Measurements from ENCODE around the gene HOXC10. TPM values are rescaled to one million over a fixed set of nuclear protein-coding genes. Genes with fewer than 3 reads are reported as not detected.

The HOXC10 gene
- total RNA-seq, 1 donor from 2014 or later, result 2.6 TPM

DNA sequence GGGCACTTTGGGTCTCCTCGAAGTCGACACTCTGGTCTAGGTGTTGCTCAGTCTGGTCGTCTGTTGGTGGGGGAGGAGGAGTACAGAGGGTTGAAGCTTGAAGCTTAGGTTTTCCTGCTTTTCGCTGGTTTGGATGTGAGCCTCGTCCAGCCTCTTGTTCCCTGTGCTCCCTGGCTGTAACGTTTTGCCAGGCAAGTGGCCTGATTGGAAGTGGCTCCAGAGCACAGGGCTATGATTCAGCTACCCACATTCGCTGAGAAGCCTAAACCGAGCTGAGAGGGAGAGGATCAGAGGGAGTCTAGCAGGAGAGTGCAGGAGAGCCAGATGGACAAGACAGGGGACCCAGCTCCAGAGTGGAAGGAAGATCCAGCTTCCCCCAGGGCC lies 6.1 kb downstream of the HOXC10 start:
- DNase-seq, result no peak

- no peak for DNase-seq
Observed at GRCh38 chr12:53992377-53992889, 7.5 kb downstream of the HOXC10 start.

DNA sequence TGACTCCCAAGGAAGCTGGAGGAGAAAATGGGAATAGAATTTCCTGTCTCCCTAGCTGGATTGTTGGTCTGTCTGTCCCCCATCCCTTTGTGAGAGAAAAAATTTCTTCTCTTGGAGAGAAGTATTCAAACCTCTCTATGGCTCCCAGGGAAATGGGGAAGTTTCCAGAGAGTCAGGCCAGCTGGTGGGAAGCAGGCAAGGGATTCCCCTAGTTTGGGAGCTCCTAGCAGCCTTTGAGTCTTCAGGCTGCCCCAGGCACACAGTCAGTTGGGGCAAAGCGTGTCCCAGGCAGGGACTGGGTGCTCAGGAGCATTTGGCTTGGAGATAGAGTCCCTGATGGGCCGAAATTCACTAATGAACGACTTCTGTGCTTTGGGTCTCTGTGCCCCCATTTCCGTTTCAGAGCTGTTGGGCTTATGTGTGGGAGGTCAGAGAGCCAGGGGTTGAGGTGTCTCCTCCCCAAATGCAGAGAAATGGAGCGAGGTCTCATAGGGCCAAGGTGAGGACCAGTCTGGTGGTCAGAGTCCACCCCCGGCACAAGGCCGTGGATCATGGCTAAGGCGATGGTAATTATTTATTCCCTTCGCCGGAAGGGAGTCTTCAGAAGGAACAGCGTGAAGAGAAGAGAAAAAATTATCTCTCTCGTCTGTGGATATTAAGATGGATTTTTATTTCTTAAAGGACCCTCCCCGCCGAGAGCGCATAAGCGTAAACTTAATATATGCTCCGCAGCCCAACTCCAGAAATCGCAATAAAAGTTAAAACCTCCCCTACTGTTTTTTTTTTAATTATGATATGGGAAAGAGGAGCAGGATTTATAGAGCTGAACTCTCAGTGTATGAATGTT lies 8.4 kb downstream of the HOXC10 start:
- no peak for DNase-seq

DNA sequence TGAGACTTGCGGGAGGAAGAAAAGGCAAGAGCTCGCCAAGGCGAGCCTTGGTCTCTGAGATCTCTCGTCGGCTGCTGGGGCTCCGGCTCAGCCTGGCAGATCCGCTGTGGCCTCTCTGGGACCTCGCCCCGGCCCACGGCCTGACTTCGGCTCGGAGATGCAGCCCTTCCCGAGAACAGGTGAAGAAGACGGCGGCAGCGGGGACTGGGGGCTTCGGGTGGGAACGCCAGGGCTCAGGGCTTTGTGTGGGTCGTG lies 9.0 kb downstream of the HOXC10 start:
- DNase-seq, result no peak

GRCh38 chr12:53994264-53995001 lies 9.5 kb downstream of the HOXC10 start:
- DNase-seq, result no peak

DNA sequence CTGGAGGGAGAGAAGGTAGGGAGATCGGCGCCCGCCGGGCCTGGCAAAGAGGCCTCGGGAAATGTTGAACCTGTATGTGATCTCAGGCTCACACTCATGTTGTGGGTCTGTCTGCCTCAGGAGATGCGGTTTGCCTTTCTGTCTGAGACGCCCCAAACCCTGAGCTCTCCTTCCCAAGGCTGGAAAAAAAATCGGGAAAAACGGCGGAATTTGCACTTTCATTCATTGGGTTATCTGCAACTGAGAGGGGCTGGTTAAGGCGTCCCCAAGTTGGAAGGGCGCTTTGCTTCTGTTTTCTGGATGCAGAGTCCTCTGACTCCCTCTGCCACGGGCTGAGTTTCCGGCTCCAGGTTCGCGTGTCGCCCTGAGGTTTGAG lies 10.0 kb downstream of the HOXC10 start:
- no peak for DNase-seq

DNA sequence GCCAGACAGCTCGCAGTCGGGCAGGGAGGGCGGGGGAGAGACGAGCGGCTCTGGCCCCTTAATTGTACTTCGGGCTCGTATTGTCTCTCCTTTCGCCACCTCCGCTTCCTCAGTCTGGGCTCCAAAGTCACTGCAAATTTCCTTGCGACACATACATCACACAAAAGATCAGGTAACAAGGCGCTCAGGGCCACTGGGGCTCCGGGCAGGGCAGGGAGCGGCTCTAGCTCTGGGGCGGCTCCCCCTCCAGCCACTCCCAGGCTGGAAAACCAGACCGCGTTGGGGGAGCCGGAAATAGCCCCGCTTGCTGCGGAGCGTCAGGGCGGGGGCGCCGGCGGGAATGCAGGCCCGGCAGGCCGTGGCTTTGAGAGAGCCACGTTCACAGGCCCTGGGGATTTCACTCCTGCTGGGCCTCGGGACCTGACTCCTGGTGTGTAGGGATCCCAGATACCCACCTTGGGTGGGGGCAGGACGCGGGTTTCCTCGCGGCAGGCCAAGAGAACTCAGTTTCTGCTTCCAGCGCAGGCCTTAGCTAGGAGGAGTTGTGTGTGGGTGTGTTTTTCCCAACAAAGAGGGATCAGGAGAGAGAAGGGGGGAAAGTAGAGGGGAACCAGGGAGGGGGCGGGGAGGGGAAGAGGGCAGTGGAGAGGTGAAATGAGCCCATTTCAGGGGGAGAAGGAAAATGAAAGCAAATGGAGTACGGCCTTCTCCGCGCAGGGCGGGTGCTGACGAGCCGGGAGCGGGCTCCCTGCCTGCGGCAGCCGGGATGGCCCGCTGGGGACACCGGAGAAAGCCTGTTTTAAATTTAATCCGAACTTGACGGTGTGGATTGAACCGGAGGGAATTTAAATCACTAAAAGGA lies 10.7 kb downstream of the HOXC10 start:
- no peak for DNase-seq

DNA sequence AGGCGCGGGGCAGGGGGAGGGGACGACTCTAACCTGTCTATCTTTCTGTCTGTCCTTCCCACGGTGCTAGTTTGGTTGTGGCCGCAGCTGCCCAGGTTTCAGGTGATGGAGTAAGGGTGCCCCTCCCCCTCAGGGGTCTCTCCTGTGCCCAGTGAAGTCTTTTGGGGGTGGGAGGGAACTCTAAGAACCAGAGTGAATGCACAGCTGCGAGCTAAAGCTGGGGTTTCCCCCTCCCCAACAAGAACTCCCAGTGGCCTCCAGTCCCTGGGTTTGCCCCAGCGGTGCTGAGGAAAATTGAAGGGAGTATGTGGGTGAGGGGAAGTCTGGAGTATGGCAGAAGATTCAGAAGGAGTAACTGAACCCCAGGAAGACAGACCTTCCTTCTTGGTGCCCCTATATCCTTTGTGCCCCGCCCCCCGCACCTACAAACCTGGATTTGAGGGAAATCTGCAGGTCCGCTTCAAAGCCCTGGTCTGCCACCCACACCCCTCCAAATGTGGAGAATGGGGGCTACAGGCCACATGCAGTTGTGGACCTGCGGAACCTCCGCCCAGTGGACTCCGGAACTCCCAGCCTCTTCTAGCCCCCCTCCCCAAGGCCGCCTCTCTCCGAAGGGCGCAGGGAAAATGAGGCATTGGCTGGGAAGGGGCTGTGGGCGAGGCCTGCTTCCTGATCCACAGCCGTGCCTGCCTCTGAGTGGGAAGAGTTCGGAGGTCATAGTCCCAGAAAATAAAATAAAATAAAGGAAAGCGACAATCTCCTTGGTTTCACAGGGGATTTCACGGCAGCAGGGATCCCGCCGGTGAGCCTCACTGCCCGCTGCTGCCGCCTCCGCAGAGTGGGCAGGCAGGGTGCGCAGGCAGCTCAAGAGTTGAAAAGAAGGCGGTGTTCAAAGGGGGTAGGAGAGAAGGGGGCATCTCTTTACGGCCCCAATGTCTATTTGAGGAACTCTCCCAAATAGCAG lies 11.6 kb downstream of the HOXC10 start:
- no peak for DNase-seq

DNA sequence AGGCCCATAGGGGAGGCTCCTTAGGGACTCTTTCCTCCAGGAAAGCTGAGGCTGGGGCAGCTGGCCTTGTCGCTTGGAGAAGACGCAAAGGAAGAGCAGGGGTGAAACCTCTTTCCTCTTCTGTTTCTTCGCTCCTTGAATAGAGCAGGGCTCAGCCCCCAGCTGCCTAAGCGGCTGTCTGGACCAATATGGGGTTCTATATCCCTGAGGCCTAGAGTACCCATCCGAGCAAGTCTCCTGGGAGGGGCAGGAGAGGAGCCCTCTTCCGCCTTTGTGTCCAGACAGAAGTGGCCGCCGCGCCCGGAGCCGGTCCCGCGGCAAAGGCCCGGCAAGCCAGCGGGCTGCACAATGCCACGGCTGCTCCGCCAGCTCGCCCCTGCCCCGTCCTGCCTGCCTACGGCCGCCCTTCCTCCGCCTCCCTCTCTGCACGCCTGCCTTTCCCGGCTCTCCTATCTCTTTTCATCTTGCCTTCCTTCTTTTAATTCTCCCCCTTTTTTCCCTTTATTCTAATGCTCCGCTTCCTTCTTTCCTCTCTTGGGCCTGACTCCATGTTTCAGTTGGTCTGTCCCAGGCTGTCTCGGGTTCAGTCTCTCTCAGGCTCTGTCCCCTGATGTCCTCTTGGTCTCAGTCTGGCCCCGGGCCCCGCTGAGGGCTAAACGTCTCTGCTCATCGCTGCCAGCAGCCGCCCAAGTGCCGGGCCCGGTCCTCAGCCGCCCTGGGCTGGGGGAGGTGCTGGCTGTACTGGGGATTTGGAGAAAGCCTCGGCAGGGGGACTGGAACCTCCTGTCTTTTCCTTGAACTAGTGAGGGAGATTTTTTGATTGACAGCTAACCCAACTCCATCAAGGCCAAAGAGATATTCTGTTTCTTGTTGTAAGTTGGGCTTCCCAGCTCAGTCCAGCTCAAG lies 12.5 kb downstream of the HOXC10 start:
- DNase-seq, result no peak

DNA sequence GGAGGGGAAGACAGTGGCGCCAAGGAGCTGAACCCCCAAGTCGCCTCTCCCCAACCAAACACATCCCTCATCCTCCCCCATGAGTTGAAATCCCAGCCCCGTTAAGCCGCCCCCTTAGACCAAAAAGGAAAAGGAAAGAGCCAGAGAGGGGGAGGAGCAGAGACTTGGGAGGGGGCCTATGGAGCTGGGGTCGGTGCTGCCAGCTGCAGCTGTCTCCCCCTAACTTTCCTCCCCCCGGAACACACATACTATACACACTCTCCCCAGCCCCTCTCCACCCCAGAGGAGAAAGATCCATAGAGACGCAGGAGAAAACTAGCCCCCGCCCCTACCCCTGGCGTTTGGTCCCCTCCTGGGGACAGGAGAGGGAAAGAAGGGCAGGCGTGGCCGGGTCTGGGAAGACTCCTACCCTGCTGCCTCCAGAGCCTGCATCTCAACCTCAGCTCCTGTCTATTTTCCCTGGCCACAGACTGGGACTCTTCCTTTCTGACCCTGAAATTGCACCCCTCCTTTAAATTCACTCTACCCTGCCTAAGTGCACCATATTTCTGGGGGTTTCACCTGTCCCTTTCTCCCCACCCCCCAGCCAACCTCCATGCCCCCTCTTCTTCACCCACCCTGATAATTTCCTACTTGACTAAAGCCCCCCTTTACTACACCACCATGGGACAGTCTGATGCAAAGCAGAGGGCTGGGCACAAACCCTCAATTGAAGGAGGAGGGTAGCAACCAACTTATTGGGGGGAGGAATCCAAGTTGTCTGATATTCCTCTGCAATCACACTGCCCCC lies 13.4 kb downstream of the HOXC10 start:
- DNase-seq, result no peak

DNA sequence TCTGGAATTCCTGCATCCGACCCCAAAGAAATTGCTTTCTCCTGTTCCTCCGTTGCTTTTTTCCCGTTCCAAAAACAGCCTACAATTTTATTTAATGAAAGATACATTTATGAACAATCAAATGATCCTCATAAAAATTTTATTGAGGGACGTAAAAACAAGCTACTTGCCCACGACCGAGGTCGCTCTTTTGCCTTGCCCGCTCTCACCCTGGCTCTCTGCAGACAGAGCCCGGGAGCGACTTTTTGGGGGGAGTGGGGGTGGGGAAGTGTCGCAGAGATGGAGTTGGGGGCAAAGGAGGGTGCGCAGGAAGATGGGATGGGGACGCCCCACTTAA lies 13.9 kb downstream of the HOXC10 start:
- no peak for DNase-seq

GRCh38 chr12:53999559-54000115 lies 14.7 kb downstream of the HOXC10 start:
- peak; percentile 87 for DNase-seq

DNA sequence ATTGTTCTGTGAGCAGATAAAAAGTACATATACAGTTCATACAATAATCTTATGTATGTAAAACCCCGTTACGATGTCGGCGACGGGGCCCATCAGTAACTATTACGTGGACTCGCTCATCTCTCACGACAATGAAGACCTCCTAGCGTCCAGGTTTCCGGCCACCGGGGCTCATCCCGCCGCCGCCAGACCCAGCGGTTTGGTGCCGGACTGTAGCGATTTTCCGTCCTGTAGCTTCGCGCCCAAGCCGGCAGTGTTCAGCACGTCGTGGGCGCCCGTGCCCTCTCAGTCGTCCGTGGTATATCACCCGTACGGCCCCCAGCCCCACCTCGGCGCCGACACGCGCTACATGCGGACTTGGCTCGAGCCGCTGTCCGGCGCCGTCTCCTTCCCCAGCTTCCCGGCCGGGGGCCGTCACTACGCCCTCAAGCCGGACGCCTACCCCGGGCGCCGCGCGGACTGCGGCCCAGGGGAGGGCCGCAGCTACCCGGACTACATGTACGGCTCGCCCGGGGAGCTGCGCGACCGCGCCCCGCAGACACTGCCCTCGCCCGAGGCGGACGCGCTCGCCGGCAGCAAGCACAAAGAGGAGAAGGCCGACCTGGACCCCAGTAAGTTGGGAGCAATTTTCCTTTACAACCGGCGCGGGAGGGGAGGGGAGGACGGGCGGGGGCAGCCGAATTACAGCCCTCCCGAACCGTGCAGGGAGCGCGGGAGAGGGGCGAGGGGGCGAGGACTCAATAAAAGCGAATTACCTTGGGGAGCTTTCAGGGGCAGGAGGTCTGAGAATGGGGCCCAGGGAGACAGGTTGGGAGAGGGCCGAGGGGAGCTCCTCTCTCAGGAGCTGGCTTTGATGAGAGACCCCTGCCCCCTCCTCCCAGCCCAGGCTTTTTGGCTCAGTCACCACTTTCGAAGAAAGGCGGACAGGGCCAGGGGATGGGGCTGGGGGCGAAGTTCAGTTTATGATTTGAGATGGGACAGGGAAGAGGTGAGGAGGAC lies 15.5 kb downstream of the HOXC10 start, which contains the start of gene HOXC9:
Gene HOXC9 (plus strand): TSS at position 46 of the 999 bp plus-strand sequence. CDS start 28 bp downstream, at position 74.
- no peak for DNase-seq

DNA sequence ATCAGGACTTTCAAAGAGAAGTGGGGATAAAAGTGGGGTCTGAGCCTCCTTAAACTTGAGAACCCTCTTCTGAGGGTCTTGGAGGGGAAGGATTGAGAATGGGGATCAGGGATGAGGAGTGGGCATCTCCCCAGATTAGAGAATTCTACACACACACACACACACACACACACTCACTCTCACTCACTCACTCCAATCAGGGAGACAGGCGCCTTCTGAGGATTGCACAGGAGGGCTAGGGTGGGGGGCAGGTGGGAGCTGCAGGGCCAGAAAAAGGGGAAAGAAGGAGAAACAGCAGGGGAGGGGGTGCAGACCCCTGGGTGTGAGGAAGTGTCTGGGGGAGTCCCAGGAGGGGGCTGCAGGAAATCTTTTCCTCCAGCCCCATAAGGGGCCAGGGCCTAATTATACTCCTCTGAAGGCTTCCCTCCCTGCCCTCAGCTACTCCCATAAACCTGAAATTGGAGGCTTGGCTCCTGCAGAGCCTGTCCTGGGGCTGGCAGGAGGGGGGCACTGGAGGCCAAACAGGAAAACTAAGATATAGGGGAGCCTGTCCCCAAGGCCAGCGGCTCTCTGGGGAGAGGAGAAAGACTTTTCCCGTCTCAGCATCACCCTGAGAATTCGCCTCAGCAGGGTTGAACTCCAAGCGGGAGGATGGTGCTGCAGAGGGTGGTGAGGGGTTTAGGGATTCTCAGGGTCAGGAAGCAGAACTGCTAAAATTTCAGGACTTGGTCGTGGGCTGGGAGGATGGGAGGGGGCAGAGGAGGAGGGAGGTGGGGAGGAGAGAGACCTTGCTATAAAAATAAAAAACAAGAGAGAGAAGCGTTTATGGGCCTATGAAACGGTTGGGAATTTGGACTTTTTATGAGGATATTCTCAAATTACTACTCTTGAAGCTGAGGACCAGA lies 16.6 kb downstream of the HOXC10 start:
- DNase-seq, result no peak

- no peak for DNase-seq
Observed at GRCh38 chr12:54002278-54002914, 17.4 kb downstream of the HOXC10 start.

DNA sequence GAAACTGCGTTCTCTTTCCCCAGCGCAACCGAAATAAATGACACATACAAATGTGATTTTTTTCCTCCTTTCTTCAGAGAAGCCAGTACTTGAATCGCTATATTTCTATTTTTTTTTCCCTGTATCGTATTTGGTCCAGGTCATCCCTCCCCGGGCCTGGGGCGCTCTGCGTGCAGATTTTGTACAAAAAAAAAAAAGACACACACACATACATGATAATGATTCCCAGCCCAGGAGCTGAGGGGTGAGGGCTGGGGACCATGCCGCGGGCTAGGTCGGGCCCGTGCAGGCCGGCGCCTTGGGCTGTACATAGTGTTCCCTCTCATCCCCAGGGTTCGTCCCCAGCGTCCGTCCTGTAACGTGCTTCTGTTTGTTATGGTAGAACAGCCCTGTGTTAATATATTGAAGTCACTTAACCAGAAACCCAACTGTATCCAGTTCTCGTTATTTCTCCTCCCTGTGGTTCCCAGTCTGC lies 18.0 kb downstream of the HOXC10 start:
- DNase-seq, result no peak
